Gastrocnemius medialis (tissue), 4 donors: Measurements from ENCODE around the gene DAGLA.

ENCODE experiments used
- POLR2A ChIP-seq, 2 donors: fragments of 450-650 bp; IDR thresholded peaks; one replicate each; pipeline ENCODE4 v1.6.1; 2017; ENCODE audit warnings: antibody characterized with exemption in 2 of 2, mild to moderate bottlenecking in 2 of 2, moderate library complexity in 2 of 2
- TF ChIP-seq, protein P1 (sequence below), 5 experiments: fragments of 450-650 bp in 3 of 5; fragments of 200-600 bp in 2 of 5; sonication (generic) in 2 of 5; IDR thresholded peaks in 4 of 5; conservative IDR thresholded peaks in 1 of 5; 1 replicate in 4 of 5; 2 replicates in 1 of 5; pipeline ENCODE4 v1.5.1; 2016 to 2019; ENCODE audit warnings: antibody characterized with exemption in 5 of 5, mild to moderate bottlenecking in 3 of 5, moderate library complexity in 3 of 5

DNA sequence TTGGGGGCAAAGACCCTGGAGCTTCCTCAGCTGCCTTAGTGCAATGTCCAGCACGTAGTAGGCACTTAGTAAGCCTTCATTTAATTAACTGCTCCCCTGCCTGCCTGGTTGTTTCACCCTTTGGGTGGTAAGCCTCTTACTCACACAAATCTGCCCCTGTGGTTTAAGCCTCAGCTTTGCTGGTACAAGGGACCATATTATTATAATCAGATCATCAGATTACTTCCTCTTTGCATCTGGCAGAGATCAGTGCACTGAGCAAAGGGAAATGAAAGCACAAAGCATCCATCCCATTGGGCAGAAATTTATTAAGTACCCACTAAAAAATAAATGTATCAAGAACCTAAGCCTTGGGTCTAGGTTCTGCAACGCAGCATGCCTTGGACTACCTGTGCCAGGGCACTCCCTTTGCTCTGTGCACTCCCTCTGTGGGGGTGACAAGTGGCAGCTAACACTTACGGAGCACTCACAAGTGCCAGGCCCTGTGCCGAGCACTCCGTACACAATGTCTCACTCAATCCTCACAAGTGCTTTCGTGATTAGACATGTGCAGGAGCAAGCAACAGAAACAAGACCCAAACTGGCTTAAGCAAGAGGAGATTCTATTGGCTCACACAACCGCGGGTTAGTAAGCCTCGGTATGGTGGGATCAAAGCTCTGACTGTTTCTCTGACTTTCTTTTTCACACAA is 34.9 kb upstream of the DAGLA start:
- TF ChIP-seq, protein P1, sequence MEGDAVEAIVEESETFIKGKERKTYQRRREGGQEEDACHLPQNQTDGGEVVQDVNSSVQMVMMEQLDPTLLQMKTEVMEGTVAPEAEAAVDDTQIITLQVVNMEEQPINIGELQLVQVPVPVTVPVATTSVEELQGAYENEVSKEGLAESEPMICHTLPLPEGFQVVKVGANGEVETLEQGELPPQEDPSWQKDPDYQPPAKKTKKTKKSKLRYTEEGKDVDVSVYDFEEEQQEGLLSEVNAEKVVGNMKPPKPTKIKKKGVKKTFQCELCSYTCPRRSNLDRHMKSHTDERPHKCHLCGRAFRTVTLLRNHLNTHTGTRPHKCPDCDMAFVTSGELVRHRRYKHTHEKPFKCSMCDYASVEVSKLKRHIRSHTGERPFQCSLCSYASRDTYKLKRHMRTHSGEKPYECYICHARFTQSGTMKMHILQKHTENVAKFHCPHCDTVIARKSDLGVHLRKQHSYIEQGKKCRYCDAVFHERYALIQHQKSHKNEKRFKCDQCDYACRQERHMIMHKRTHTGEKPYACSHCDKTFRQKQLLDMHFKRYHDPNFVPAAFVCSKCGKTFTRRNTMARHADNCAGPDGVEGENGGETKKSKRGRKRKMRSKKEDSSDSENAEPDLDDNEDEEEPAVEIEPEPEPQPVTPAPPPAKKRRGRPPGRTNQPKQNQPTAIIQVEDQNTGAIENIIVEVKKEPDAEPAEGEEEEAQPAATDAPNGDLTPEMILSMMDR (IDR thresholded peaks at IDR 0.05 in 4 of 5, conservative IDR thresholded peaks at IDR 0.05 in 1 of 5): no peak
- no peak for TF ChIP-seq POLR2A (IDR thresholded peaks at IDR 0.05)
